ENCODE data around the gene NDST3.
"Not testable (repeated sequence)": the region's sequence is repeated elsewhere in the genome, so short reads cannot be mapped to it uniquely, and the experiment has no call there.

Gene NDST3

GRCh38 chr4:118264096-118264495 is 229.8 kb downstream of the NDST3 start:
- no peak for DNase-seq (ENCODE audit: extremely low spot score)
- CTCF ChIA-PET: no interaction called here
- POLR2A ChIA-PET: no interaction called here
- TF ChIP-seq L3MBTL2 (conservative IDR thresholded peaks at IDR 0.05) (no peak), FOXM1 (IDR thresholded peaks at IDR 0.05; ENCODE audit: borderline replicate concordance) (no peak), NFRKB (IDR thresholded peaks at IDR 0.05) (no peak), HDGF (IDR thresholded peaks at IDR 0.05; ENCODE audit: borderline replicate concordance) (no peak), LEF1 (IDR thresholded peaks at IDR 0.05; ENCODE audit: borderline replicate concordance) (no peak), FOXK2 (IDR thresholded peaks at IDR 0.05) (no peak), ARNT (IDR thresholded peaks at IDR 0.05) (no peak), SP1 (IDR thresholded peaks at IDR 0.05) (no peak), ELF4 (IDR thresholded peaks at IDR 0.05) (no peak), CTBP1 (IDR thresholded peaks at IDR 0.05; ENCODE audit: borderline replicate concordance) (no peak), PKNOX1 (IDR thresholded peaks at IDR 0.05) (no peak), ZNF384 (IDR thresholded peaks at IDR 0.05) (no peak), FOXA1 (IDR thresholded peaks at IDR 0.05) (no peak)

DNA sequence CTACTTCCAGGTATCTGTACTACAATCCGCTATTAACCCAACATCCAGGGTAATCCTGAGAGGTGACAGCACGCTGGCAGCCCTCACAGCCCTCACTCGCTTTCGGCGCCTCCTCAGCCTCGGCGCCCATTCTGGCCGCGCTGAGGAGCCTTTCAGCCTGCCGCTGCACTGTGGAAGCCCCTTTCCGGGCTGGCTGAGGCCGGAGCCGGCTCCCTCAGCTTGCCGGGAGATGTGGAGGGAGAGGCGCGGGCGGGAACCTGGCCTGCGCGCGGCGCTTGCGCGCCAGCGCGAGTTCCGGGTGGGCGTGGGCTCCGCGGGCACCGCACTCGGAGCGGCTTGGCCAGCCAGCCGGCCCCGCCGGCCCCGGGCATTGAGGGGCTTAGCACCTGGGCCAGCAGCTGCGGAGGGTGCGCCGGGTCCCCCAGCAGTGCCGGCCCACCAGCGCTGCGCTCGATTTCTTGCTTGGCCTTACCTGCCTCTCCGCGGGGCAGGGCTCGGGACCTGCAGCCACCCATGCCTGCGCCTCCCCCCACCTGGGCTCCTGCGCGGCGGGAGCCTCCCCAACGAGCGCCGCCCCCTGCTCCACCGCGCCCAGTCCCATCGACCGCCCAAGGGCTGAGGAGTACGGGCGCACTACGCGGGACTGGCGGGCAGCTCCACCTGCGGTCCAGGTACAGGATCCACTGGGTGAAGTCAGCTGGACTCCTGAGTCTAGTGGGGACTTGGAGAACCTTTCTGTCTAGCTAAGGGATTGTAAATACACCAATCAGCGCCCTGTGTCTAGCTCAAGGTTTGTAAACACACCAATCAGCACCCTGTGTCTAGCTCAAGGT is 231.2 kb downstream of the NDST3 start:
- ChIA-PET POLR2A (interaction anchor here (1.2 kb wide), 1 partner anchor 12 kb away, joined by 3 read pairs; no protein-coding TSS in a partner anchor), CTCF (no interaction called here)
- TF ChIP-seq L3MBTL2 (conservative IDR thresholded peaks at IDR 0.05) (no peak), SUZ12 (IDR thresholded peaks at IDR 0.05) (no peak), NFRKB (IDR thresholded peaks at IDR 0.05) (no peak), FOXA1 (IDR thresholded peaks at IDR 0.05) (no peak), CTBP1 (IDR thresholded peaks at IDR 0.05; ENCODE audit: borderline replicate concordance) (no peak), SP1 (IDR thresholded peaks at IDR 0.05) (no peak), LEF1 (IDR thresholded peaks at IDR 0.05; ENCODE audit: borderline replicate concordance) (no peak), HDGF (IDR thresholded peaks at IDR 0.05; ENCODE audit: borderline replicate concordance) (no peak), BHLHE40 (IDR thresholded peaks at IDR 0.05; ENCODE audit: borderline replicate concordance) (no peak), PKNOX1 (IDR thresholded peaks at IDR 0.05) (no peak), FOXM1 (IDR thresholded peaks at IDR 0.05; ENCODE audit: borderline replicate concordance) (no peak), ELF4 (IDR thresholded peaks at IDR 0.05) (no peak), ZNF384 (IDR thresholded peaks at IDR 0.05) (no peak), ARNT (IDR thresholded peaks at IDR 0.05) (no peak), FOXK2 (IDR thresholded peaks at IDR 0.05) (no peak), TARDBP (IDR thresholded peaks at IDR 0.05) (no peak)
- DNase-seq (ENCODE audit: extremely low spot score): no peak

DNA sequence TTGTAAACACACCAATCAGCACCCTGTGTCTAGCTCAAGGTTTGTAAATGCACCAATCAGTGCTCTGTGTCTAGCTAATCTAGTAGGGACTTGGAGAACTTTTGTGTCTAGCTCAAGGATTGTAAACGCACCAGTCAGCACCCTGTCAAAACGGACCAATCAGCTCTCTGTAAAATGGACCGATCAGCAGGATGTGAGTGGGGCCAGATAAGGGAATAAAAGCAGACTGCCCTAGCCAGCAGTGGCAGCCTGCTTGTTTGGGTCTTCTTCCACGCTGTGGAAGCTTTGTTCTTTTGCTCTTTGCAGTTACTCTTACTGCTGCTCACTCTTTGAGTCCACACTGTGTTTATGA is 231.8 kb downstream of the NDST3 start:
- CTCF ChIA-PET: not testable (repeated sequence)
- POLR2A ChIA-PET: interaction anchor here (1.2 kb wide), 1 partner anchor 11 kb away, joined by 3 read pairs; no protein-coding TSS in a partner anchor

GRCh38 chr4:118268780-118269179 is 234.5 kb downstream of the NDST3 start:
- POLR2A ChIA-PET: no interaction called here
- CTCF ChIA-PET: no interaction called here
- TF ChIP-seq L3MBTL2 (conservative IDR thresholded peaks at IDR 0.05) (no peak), HDGF (IDR thresholded peaks at IDR 0.05; ENCODE audit: borderline replicate concordance) (no peak), ELF4 (IDR thresholded peaks at IDR 0.05) (no peak), FOXA1 (IDR thresholded peaks at IDR 0.05) (no peak), FOXM1 (IDR thresholded peaks at IDR 0.05; ENCODE audit: borderline replicate concordance) (no peak), TARDBP (IDR thresholded peaks at IDR 0.05) (no peak), PKNOX1 (IDR thresholded peaks at IDR 0.05) (no peak), LEF1 (IDR thresholded peaks at IDR 0.05; ENCODE audit: borderline replicate concordance) (no peak)
- DNase-seq (ENCODE audit: extremely low spot score): no peak

More for the DNA sequence above, 231.8 kb downstream of the NDST3 start:
- DNase-seq (ENCODE audit: extremely low spot score): not testable (repeated sequence)

- CTCF ChIA-PET: interaction anchor here (0.8 to 1.0 kb wide), 2 partner anchors 25 to 31 kb away, joined by 3 read pairs; no protein-coding TSS in a partner anchor
- TF ChIP-seq ZNF384 (IDR thresholded peaks at IDR 0.05): no peak
- no peak for TF ChIP-seq FOXA1 (IDR thresholded peaks at IDR 0.05)
- TF ChIP-seq BHLHE40 (IDR thresholded peaks at IDR 0.05; ENCODE audit: borderline replicate concordance): no peak
- TF ChIP-seq NFRKB (IDR thresholded peaks at IDR 0.05): no peak
- no peak for TF ChIP-seq ELF4 (IDR thresholded peaks at IDR 0.05)
- POLR2A ChIA-PET: no interaction called here
- peak; percentile 19 for DNase-seq (ENCODE audit: extremely low spot score)
Measured at GRCh38 chr4:118270492-118270891, 236.2 kb downstream of the NDST3 start.

GRCh38 chr4:118271788-118272187 is 237.5 kb downstream of the NDST3 start:
- ChIA-PET CTCF (no interaction called here), POLR2A (no interaction called here)
- TF ChIP-seq BHLHE40 (IDR thresholded peaks at IDR 0.05; ENCODE audit: borderline replicate concordance): no peak
- TF ChIP-seq ZNF384 (IDR thresholded peaks at IDR 0.05): no peak
- TF ChIP-seq ARNT (IDR thresholded peaks at IDR 0.05): no peak
- TF ChIP-seq SUZ12 (IDR thresholded peaks at IDR 0.05): no peak
- TF ChIP-seq L3MBTL2 (conservative IDR thresholded peaks at IDR 0.05): no peak
- no peak for TF ChIP-seq TARDBP (IDR thresholded peaks at IDR 0.05)
- DNase-seq (ENCODE audit: extremely low spot score): no peak

GRCh38 chr4:118273642-118274041 is 239.4 kb downstream of the NDST3 start:
- ChIA-PET CTCF (no interaction called here), POLR2A (no interaction called here)
- DNase-seq (ENCODE audit: extremely low spot score): no peak
- TF ChIP-seq SP1 (IDR thresholded peaks at IDR 0.05) (no peak), NFRKB (IDR thresholded peaks at IDR 0.05) (no peak), BHLHE40 (IDR thresholded peaks at IDR 0.05; ENCODE audit: borderline replicate concordance) (no peak), ZNF384 (IDR thresholded peaks at IDR 0.05) (no peak), ARNT (IDR thresholded peaks at IDR 0.05) (no peak), FOXM1 (IDR thresholded peaks at IDR 0.05; ENCODE audit: borderline replicate concordance) (no peak), ELF4 (IDR thresholded peaks at IDR 0.05) (no peak), PKNOX1 (IDR thresholded peaks at IDR 0.05) (no peak), FOXK2 (IDR thresholded peaks at IDR 0.05) (no peak), LEF1 (IDR thresholded peaks at IDR 0.05; ENCODE audit: borderline replicate concordance) (no peak), SUZ12 (IDR thresholded peaks at IDR 0.05) (no peak), TARDBP (IDR thresholded peaks at IDR 0.05) (no peak), L3MBTL2 (conservative IDR thresholded peaks at IDR 0.05) (no peak), HDGF (IDR thresholded peaks at IDR 0.05; ENCODE audit: borderline replicate concordance) (no peak), CTBP1 (IDR thresholded peaks at IDR 0.05; ENCODE audit: borderline replicate concordance) (no peak), FOXA1 (IDR thresholded peaks at IDR 0.05) (no peak)
